Thyroid gland (tissue), 4 donors: ENCODE data around the gene ENDOV. TPM values are rescaled to one million over a fixed set of nuclear protein-coding genes. Genes with fewer than 3 reads are reported as not detected.

Experiments used
- DNase-seq, 2 donors: peaks; one replicate each; pipeline ENCODE4 v3.0.0-alpha.2; 2019
- H3K27ac ChIP-seq, 3 donors: fragments of 200-600 bp; sonication (generic); 1 replicate in 2 of 3; 2 replicates in 1 of 3; pipeline ENCODE4 v1.5.1; 2016 to 2019; ENCODE audit warnings: mild to moderate bottlenecking in 1 of 3, moderate library complexity in 1 of 3
- H3K27me3 ChIP-seq: fragments of 200-600 bp; sonication (generic); one replicate; pipeline ENCODE4 v1.5.1; 2019
- H3K36me3 ChIP-seq, 2 donors: fragments of 200-600 bp; sonication (generic); one replicate each; pipeline ENCODE4 v1.5.1; 2016 to 2019
- H3K4me1 ChIP-seq, 2 donors: fragments of 200-600 bp; sonication (generic); one replicate each; pipeline ENCODE4 v1.5.1; 2017 to 2019
- H3K4me3 ChIP-seq, 3 donors: fragments of 200-600 bp; sonication (generic); replicated peaks in 1 of 3; 1 replicate in 2 of 3; 2 replicates in 1 of 3; pipeline ENCODE4 v1.5.1; 2016; ENCODE audit warnings: mild to moderate bottlenecking in 1 of 3
- H3K9me3 ChIP-seq: fragments of 200-600 bp; sonication (generic); one replicate; pipeline ENCODE4 v1.5.1; 2017
- CTCF ChIP-seq, 6 experiments: fragments of 200-600 bp in 3 of 6; fragments of 450-650 bp in 3 of 6; sonication (generic) in 3 of 6; IDR thresholded peaks; one replicate each; pipeline ENCODE4 v1.5.1; 2016 to 2019; ENCODE audit warnings: antibody characterized with exemption in 6 of 6, mild to moderate bottlenecking in 2 of 6, inconsistent platforms in 1 of 6, moderate library complexity in 1 of 6
- POLR2A ChIP-seq, 2 donors: fragments of 450-650 bp; IDR thresholded peaks; one replicate each; pipeline ENCODE4 v1.6.1; 2017; ENCODE audit warnings: antibody characterized with exemption in 2 of 2, mild to moderate bottlenecking in 2 of 2, moderate library complexity in 1 of 2
- WGBS, 2 donors: methylation state at CpG; one replicate each; pipeline ENCODE4 v1.1.5; 2017; 5-methylcytosine and 5-hydroxymethylcytosine counted together
- intact Hi-C: fragments of 100-400 bp; cut with DNase I; formaldehyde crosslinking; loops from one replicate; pipeline ENCODE4 v1.15.1; 2023
- total RNA-seq, 4 donors: library from RNA; depleted of rRNA; stranded (reverse); fragments of >200 nt; gene quantifications; one replicate each; pipeline ENCODE4 v1.2.3, GENCODE V29; 2016

The ENDOV gene
- total RNA-seq, 4 donors from 2014 or later: 18.8 to 37.1 (median 21.2) TPM

DNA sequence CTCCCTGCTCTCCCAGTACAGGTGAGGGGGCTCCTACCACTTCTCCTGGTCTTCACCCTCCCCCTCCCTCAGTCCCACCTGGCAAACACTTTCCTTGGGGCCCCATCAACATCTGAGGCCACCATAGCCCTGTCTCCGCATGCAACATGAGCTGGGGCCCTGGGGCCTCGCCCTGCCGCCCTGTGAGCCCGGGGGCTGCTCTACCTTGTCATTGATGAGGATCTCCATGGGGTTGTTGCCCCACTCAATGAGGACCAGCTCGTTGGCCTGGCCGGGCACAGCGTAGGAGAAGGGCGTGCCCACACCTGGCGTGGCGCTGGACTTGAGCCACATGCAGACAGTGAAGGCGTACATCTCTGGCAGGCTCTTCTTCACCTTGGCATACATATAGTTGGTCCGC, 58.0 kb downstream of the ENDOV start:
- no peak for TF ChIP-seq POLR2A (IDR thresholded peaks at IDR 0.05)
- DNase-seq: no peak
- no peak overlapping the region for H3K4me3 ChIP-seq
- WGBS, 2 donors: 68 to 94% methylated on average over 6 to 10 of the region's 12 CpGs
- H3K27ac ChIP-seq: no peak overlapping the region
- intact Hi-C loops: no loop called here
- peaks cover 14 to 36% of the 10 kb centered on the region in 2 donors for H3K4me1 ChIP-seq
- no peaks in the 10 kb centered on the region for H3K9me3 ChIP-seq
- H3K27me3 ChIP-seq: peaks cover 30% of the 10 kb centered on the region
- no peaks in the 10 kb centered on the region for H3K36me3 ChIP-seq

- Histone ChIP-seq H3K36me3 (no peaks in the 10 kb centered on the region), H3K4me3 (no peak overlapping the region), H3K9me3 (no peaks in the 10 kb centered on the region), H3K27ac (no peak overlapping the region), H3K4me1 (peaks cover 20 to 43% of the 10 kb centered on the region in 2 donors), H3K27me3 (peaks cover 37% of the 10 kb centered on the region)
- 20% methylated on average over 2 of the region's 7 CpGs; no CpG with 5 or more reads in 1 of the 2 donors for WGBS, 2 donors
- intact Hi-C loops: no loop called here
- TF ChIP-seq CTCF (IDR thresholded peaks at IDR 0.05) (no peak), POLR2A (IDR thresholded peaks at IDR 0.05) (no peak)
- no peak for DNase-seq
These were observed 58.7 kb downstream of the ENDOV start for GRCh38 chr17:80473701-80474100.

DNA sequence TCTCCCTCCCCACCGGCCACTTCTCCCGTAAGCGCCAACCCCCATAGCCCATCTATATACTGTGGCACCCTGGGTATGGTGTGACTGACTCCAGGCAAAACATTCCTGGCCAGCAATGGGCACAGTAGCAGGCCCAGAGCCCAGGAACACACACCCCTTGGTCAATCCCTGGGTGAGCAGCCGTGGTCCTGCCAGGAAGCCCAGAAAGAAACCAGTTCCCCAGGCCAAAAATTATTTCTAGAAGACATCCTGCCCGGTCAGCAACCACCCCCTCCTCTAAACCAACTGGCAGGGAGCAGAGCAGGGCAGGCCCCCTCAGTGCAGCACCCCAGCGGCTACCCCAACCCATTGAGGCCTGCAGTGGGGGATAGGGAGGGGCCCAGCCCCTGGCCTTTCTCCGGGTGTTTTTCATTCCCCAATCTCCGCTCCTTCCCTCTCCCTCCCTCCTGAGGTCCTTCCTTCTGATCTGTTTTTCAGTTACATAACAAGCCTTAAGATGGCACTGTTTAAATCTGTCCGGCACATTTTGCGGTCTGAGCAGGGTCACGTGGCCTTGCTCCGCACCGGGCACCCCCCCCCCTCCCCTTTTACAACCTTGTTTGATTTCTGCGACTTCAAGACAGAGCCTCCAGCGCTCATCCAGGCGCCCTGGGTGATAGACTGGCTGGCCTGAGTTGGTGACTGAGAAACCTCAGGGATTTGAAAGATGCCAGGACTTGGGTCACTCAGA, 59.4 kb downstream of the ENDOV start:
- intact Hi-C loops: no loop called here
- 18 to 21% methylated on average over 16 of the region's 16 CpGs for WGBS, 2 donors
- TF ChIP-seq POLR2A (IDR thresholded peaks at IDR 0.05) (no peak), CTCF (IDR thresholded peaks at IDR 0.05) (peak in 1 of 6 experiments; percentile 6)
- no peak overlapping the region for H3K27ac ChIP-seq
- no peak overlapping the region for H3K4me3 ChIP-seq
- H3K36me3 ChIP-seq: no peaks in the 10 kb centered on the region
- H3K4me1 ChIP-seq: peaks cover 20 to 44% of the 10 kb centered on the region in 2 donors
- H3K9me3 ChIP-seq: no peaks in the 10 kb centered on the region
- DNase-seq: no peak
- H3K27me3 ChIP-seq: peaks cover 44% of the 10 kb centered on the region

DNA sequence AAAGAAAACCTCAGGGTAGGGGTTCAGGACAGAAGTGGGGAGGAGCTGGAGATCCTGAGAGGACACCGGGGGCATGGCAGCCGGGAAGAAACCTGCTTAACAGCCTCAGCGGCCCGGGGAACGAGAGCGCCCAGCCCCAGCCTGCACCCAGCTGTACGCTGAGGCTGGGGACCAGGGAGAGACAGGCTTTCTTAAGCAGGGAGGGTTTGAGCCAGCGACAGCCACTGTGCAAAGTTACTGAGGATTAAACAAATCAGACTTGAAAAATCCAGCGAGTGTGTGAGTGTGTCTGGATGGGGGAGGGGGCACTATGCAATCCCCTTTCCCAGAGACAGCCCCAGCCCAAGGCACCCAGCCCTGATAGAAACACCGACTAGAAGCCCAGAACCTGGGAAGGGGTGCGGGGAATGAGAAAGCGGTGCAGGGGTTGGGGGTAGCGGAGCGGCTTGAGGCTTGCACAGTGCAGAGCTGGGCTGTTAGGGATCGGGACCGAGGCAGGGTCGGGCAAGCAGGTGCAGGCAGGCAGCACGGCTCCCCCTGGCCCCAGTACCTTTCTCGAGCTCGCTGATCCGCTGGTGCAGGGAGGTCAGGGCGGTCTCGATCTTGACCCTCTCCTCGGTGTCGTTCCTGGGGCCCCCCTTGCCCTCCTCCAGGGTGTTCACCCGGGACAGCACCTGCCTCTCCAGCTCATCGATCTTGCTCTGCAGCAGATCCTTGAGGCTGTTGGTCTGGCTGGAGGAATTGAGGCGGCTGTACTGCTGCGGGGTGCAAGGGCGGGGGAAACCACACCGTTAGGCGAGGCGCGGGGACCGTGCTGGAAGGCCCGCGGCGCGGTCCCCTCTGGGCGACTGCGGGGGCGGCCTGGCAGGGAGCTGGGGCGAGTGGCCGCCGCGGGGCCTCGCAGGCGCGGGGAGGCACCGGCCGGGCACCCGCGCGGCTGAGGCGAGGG, 60.3 kb downstream of the ENDOV start:
- WGBS, 2 donors: 3 to 4% methylated on average over 18 to 22 of the region's 55 CpGs
- Histone ChIP-seq H3K4me3 (no peak overlapping the region), H3K27ac (no peak overlapping the region), H3K36me3 (no peaks in the 10 kb centered on the region), H3K4me1 (peaks cover 20 to 44% of the 10 kb centered on the region in 2 donors), H3K27me3 (peaks cover 44% of the 10 kb centered on the region), H3K9me3 (no peaks in the 10 kb centered on the region)
- no peak for TF ChIP-seq CTCF (IDR thresholded peaks at IDR 0.05)
- TF ChIP-seq POLR2A (IDR thresholded peaks at IDR 0.05): no peak
- DNase-seq: no peak
- intact Hi-C loops: no loop called here

- intact Hi-C loops: no loop called here
- peak within 1 kb of the TSS in 1 of 3 donors; percentile 17 for H3K4me3 ChIP-seq
- no peak for TF ChIP-seq CTCF (IDR thresholded peaks at IDR 0.05)
- no peak for TF ChIP-seq POLR2A (IDR thresholded peaks at IDR 0.05)
- H3K4me1 ChIP-seq: peaks cover 20 to 44% of the 10 kb centered on the region in 2 donors
- DNase-seq: no peak
- H3K27me3 ChIP-seq: peaks cover 44% of the 10 kb centered on the region
- 1% methylated on average over 40 of the region's 136 CpGs; no CpG with 5 or more reads in 1 of the 2 donors for WGBS, 2 donors
- no peaks in the 10 kb centered on the region for H3K9me3 ChIP-seq
- H3K27ac ChIP-seq: no peak within 1 kb of the TSS
- no peaks in the 10 kb centered on the region for H3K36me3 ChIP-seq
These were observed 61.2 kb downstream of the ENDOV start, which contains the start of gene NPTX1 for GRCh38 chr17:80475910-80476876. TSS of gene NPTX1 (minus strand) at chr17:80476607. CDS start at chr17:80476446, 161 bp downstream.
